ENCODE data around the gene APOO.
"Not testable (repeated sequence)": the region's sequence is repeated elsewhere in the genome, so short reads cannot be mapped to it uniquely, and the experiment has no call there.

GRCh38 chrX:23896539-23896938 is 11.2 kb downstream of the APOO start:
- not testable (repeated sequence) for TF ChIP-seq MAF1 (CRISPR knock-in tag; IDR thresholded peaks at IDR 0.05; ENCODE audit: borderline replicate concordance); PRPF4 (IDR thresholded peaks at IDR 0.05; ENCODE audit: low read depth, low read length, poor library complexity, severe bottlenecking); GABPA (IDR thresholded peaks at IDR 0.05; ENCODE audit: low read depth, low read length); GABPA (CRISPR knock-in tag; IDR thresholded peaks at IDR 0.05; ENCODE audit: low read depth); ZNF75D (CRISPR knock-in tag; IDR thresholded peaks at IDR 0.05; ENCODE audit: borderline replicate concordance); ZNF503 (CRISPR knock-in tag; IDR thresholded peaks at IDR 0.05); ARNTL (CRISPR knock-in tag; IDR thresholded peaks at IDR 0.05)
- TF ChIP-seq, protein P1, sequence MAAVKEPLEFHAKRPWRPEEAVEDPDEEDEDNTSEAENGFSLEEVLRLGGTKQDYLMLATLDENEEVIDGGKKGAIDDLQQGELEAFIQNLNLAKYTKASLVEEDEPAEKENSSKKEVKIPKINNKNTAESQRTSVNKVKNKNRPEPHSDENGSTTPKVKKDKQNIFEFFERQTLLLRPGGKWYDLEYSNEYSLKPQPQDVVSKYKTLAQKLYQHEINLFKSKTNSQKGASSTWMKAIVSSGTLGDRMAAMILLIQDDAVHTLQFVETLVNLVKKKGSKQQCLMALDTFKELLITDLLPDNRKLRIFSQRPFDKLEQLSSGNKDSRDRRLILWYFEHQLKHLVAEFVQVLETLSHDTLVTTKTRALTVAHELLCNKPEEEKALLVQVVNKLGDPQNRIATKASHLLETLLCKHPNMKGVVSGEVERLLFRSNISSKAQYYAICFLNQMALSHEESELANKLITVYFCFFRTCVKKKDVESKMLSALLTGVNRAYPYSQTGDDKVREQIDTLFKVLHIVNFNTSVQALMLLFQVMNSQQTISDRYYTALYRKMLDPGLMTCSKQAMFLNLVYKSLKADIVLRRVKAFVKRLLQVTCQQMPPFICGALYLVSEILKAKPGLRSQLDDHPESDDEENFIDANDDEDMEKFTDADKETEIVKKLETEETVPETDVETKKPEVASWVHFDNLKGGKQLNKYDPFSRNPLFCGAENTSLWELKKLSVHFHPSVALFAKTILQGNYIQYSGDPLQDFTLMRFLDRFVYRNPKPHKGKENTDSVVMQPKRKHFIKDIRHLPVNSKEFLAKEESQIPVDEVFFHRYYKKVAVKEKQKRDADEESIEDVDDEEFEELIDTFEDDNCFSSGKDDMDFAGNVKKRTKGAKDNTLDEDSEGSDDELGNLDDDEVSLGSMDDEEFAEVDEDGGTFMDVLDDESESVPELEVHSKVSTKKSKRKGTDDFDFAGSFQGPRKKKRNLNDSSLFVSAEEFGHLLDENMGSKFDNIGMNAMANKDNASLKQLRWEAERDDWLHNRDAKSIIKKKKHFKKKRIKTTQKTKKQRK (IDR thresholded peaks at IDR 0.05; ENCODE audit: low read length): not testable (repeated sequence)
- TF ChIP-seq, protein P2, sequence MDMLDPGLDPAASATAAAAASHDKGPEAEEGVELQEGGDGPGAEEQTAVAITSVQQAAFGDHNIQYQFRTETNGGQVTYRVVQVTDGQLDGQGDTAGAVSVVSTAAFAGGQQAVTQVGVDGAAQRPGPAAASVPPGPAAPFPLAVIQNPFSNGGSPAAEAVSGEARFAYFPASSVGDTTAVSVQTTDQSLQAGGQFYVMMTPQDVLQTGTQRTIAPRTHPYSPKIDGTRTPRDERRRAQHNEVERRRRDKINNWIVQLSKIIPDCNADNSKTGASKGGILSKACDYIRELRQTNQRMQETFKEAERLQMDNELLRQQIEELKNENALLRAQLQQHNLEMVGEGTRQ (IDR thresholded peaks at IDR 0.05; ENCODE audit: low read depth, low read length): not testable (repeated sequence)
- TF ChIP-seq, protein P2 (CRISPR knock-in tag; IDR thresholded peaks at IDR 0.05; ENCODE audit: borderline replicate concordance): not testable (repeated sequence)
